Nephron (organoid): ENCODE measurements around the gene CELF2.

Source experiments
- H3K27ac Mint-ChIP-seq, 3 experiments: 2 replicates each; pipeline ENCODE4 v1.8.0; 2020; ENCODE audit warnings: mixed read lengths in 3 of 3, mild to moderate bottlenecking in 2 of 3, moderate library complexity in 1 of 3
- H3K27me3 Mint-ChIP-seq: 2 replicates; pipeline ENCODE4 v1.8.0; 2021; ENCODE audit warnings: low read depth, mild to moderate bottlenecking, moderate library complexity, mixed read lengths
- H3K36me3 Mint-ChIP-seq: 2 replicates; pipeline ENCODE4 v1.8.0; 2020; ENCODE audit warnings: low read depth, mixed read lengths
- H3K4me1 Mint-ChIP-seq: 2 replicates; pipeline ENCODE4 v1.8.0; 2020; ENCODE audit warnings: mixed read lengths
- H3K4me3 Mint-ChIP-seq, 3 experiments: 2 replicates each; pipeline ENCODE4 v1.8.0; 2020; ENCODE audit warnings: mild to moderate bottlenecking in 3 of 3, mixed read lengths in 3 of 3, moderate library complexity in 2 of 3
- H3K9me3 Mint-ChIP-seq: 2 replicates; pipeline ENCODE4 v1.8.0; 2020; ENCODE audit warnings: mixed read lengths
- TF ChIP-seq, protein P1 (sequence below), 3 experiments: fragments of 200-600 bp; sonication (generic); IDR thresholded peaks; one replicate each; pipeline ENCODE4 v1.5.0; 2021; ENCODE audit warnings: antibody characterized with exemption in 3 of 3; ENCODE audit not compliant: unreplicated experiment in 3 of 3

Gene CELF2

DNA sequence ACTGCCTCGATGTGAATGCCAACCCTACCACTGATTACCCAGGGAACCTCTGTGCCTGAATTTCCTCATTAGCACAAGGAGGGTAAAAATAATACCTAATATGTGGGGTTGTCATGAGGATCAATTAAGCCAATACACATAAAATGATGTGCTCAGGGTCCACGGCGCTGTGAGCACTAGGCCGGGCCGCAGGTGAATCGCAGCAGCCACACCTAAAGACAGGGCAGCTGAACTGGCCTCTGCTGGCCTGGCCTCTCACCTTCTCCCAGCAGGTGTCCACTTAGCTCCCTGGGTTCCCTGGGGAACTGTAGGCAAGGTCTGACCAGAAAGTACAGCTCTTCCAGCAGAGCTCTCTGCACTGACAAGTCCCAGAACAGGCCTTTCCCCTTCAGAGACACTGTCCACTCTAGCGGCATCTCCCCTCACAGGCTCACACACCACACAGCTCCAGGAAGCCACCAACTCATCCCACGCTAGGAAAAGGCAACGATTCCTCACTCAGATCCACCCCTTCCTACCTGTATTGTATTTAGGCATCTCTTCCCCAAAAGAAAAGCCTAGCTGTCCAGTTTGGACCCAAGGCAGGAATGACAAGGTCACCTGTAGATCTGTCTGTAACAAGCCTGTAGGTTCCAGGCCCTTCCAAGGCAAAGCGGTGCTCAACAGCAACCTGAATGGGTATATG, 320.6 kb downstream of the CELF2 start:
- H3K4me3 Mint-ChIP-seq = no peak overlapping the region
- no peaks in the 10 kb centered on the region for H3K9me3 Mint-ChIP-seq
- H3K27ac Mint-ChIP-seq = no peak overlapping the region
- TF ChIP-seq, protein P1, sequence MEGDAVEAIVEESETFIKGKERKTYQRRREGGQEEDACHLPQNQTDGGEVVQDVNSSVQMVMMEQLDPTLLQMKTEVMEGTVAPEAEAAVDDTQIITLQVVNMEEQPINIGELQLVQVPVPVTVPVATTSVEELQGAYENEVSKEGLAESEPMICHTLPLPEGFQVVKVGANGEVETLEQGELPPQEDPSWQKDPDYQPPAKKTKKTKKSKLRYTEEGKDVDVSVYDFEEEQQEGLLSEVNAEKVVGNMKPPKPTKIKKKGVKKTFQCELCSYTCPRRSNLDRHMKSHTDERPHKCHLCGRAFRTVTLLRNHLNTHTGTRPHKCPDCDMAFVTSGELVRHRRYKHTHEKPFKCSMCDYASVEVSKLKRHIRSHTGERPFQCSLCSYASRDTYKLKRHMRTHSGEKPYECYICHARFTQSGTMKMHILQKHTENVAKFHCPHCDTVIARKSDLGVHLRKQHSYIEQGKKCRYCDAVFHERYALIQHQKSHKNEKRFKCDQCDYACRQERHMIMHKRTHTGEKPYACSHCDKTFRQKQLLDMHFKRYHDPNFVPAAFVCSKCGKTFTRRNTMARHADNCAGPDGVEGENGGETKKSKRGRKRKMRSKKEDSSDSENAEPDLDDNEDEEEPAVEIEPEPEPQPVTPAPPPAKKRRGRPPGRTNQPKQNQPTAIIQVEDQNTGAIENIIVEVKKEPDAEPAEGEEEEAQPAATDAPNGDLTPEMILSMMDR (IDR thresholded peaks at IDR 0.05; ENCODE audit: unreplicated experiment in 3 of 3) = no peak
- peaks cover 40% of the 10 kb centered on the region for H3K4me1 Mint-ChIP-seq
- H3K27me3 Mint-ChIP-seq = peaks cover 4% of the 10 kb centered on the region
- H3K36me3 Mint-ChIP-seq = no peaks in the 10 kb centered on the region

DNA sequence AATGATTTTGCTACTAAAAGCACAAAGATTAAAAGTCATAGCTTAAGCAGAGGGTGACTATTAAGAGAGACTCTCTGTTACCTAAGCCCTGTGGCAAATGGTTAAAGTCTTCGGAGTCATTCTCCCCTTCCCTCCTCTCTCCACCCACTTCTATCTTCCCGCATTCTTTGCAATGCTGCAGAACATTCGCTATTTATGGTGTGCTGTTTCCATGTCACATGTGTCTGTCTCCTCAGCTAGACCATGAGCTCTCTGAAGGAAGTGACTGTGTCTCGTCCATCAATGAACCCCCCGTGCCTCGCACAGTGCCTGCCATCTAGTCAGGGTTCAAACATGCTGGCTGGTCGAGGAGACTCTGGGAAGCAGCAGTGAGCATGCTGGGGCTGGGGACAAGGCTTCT, 321.3 kb downstream of the CELF2 start:
- no peaks in the 10 kb centered on the region for H3K36me3 Mint-ChIP-seq
- H3K27ac Mint-ChIP-seq = no peak overlapping the region
- TF ChIP-seq, protein P1 (IDR thresholded peaks at IDR 0.05; ENCODE audit: unreplicated experiment in 3 of 3) = no peak
- peaks cover 4% of the 10 kb centered on the region for H3K27me3 Mint-ChIP-seq
- no peaks in the 10 kb centered on the region for H3K9me3 Mint-ChIP-seq
- H3K4me1 Mint-ChIP-seq = peaks cover 39% of the 10 kb centered on the region
- H3K4me3 Mint-ChIP-seq = no peak overlapping the region

DNA sequence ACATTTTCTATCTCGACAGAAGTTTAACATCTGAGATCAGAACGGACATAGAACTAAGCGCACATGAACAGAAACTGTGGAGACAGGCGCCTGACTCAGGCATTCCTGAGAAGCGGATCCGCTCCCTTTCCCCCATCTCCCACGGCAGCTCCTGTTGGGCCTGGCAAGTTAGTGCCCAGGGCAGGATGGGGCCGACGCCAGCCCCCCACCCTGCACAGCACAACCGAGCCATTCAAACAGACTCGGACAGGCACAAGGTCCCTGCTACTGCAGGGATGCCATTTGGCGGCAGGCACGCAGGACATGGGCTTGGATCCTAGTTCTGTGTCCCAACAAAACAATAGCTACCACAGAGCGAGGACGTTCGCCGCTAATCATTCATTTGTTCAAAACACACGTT, 322.0 kb downstream of the CELF2 start:
- no peak overlapping the region for H3K4me3 Mint-ChIP-seq
- TF ChIP-seq, protein P1 (IDR thresholded peaks at IDR 0.05; ENCODE audit: unreplicated experiment in 3 of 3) = no peak
- no peaks in the 10 kb centered on the region for H3K9me3 Mint-ChIP-seq
- H3K4me1 Mint-ChIP-seq = peaks cover 33% of the 10 kb centered on the region
- H3K27ac Mint-ChIP-seq = no peak overlapping the region
- no peaks in the 10 kb centered on the region for H3K36me3 Mint-ChIP-seq
- peaks cover 4% of the 10 kb centered on the region for H3K27me3 Mint-ChIP-seq

DNA sequence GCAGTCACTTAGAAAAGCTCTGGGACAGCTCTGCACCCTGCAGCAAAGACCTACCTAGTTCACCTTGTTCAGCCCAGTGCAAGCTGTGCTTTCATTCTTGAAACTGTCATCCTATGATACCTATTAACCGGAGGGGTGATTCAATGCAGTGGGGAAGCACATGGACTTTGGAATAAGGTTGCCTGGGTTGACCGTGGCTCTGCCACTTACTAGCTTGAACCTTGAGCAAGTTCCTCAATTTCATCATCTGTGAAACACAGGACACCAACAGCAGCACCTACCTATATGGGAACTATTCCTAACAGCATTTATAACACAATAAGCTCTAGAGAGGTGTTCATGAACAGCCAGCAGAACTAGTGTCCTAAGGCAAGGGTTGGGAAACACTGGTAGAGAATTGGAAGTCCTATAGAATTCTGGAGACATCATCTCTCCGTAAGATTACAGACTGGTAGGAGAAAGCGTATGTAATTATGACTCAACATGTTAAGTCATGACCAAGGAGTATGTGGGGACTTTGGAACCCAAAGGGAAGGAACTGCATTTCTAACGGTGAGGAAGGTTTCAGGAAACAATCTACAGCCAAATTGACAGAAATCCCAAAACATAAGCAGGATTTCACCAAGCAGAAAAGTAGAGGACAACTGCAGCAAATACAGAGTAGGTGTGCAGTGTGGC, 323.8 kb downstream of the CELF2 start:
- H3K4me3 Mint-ChIP-seq = no peak overlapping the region
- no peak overlapping the region for H3K27ac Mint-ChIP-seq
- no peaks in the 10 kb centered on the region for H3K36me3 Mint-ChIP-seq
- H3K27me3 Mint-ChIP-seq = no peaks in the 10 kb centered on the region
- H3K4me1 Mint-ChIP-seq = peaks cover 18% of the 10 kb centered on the region
- TF ChIP-seq, protein P1 (IDR thresholded peaks at IDR 0.05; ENCODE audit: unreplicated experiment in 3 of 3) = no peak
- H3K9me3 Mint-ChIP-seq = no peaks in the 10 kb centered on the region

DNA sequence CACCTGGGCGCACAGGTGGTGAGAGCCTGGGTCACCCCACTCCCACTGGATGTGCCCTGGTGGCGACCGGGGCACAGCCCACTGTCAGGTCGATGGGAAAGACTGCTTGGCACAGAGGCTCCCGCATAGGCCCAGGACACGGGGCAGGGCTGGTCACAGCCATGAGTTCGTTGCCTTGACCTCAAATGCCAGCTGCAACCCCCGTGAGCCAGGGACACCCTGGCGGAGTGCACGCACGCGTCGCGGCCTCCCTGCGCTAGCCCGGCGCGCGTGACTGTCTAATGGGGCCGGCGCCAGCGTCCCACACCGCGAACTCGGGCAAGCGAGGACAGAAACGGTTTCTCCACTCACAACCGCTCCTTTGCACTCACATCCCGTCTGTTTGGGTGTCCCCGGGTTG, 326.4 kb downstream of the CELF2 start:
- Mint-ChIP-seq H3K27me3 (no peaks in the 10 kb centered on the region), H3K36me3 (no peaks in the 10 kb centered on the region), H3K9me3 (peaks cover 8% of the 10 kb centered on the region), H3K4me1 (peaks cover 2% of the 10 kb centered on the region), H3K4me3 (no peak overlapping the region), H3K27ac (no peak overlapping the region)
- TF ChIP-seq, protein P1 (IDR thresholded peaks at IDR 0.05; ENCODE audit: unreplicated experiment in 3 of 3) = no peak

DNA sequence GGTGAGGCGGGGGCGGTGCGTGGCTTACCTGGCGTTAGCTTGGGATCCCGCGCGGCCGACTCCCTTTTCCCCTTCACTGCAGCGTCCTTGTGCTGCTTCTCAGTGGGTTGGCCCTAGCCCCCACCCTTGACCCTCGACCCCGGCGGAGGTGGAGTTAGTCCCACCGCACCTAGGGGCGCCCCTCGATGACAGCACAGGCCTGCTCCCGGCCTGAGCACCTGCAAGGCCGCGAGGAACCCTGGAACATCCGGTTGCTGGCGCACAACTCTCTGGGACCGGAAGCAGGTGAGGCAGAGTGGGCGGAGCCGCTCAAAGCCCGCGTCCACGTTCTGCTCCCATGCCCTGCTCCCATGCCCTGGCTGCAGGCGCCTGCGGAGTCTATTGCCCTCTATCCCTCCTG, 326.9 kb downstream of the CELF2 start:
- H3K9me3 Mint-ChIP-seq = peaks cover 8% of the 10 kb centered on the region
- no peaks in the 10 kb centered on the region for H3K4me1 Mint-ChIP-seq
- no peak overlapping the region for H3K27ac Mint-ChIP-seq
- no peaks in the 10 kb centered on the region for H3K36me3 Mint-ChIP-seq
- TF ChIP-seq, protein P1 (IDR thresholded peaks at IDR 0.05; ENCODE audit: unreplicated experiment in 3 of 3) = no peak
- no peaks in the 10 kb centered on the region for H3K27me3 Mint-ChIP-seq
- no peak overlapping the region for H3K4me3 Mint-ChIP-seq
